HepG2 (cell line): Measurements from ENCODE around the gene RANBP3. TPM values are rescaled to one million over a fixed set of nuclear protein-coding genes. Genes with fewer than 3 reads are reported as not detected.

Experiments
- ARHGAP35 ChIP-seq: sonication (generic); formaldehyde crosslinking; IDR thresholded peaks from 2 replicates; pipeline ENCODE4 v1.9.0; 2022; ENCODE audit warnings: mild to moderate bottlenecking, inconsistent platforms, moderate library complexity, missing genetic modification reagents, borderline replicate concordance
- BHLHE40 ChIP-seq: IDR thresholded peaks from 2 replicates; pipeline ENCODE4 v1.6.1; 2011; ENCODE audit warnings: low read length, improper control_type of control experiment
- FOXP4 ChIP-seq: sonication (generic); formaldehyde crosslinking; IDR thresholded peaks from 2 replicates; pipeline ENCODE4 v1.4.0; 2020; ENCODE audit warnings: missing genetic modification reagents
- KIAA2018 ChIP-seq: sonication (generic); formaldehyde crosslinking; IDR thresholded peaks from 2 replicates; pipeline ENCODE4 v1.5.0; 2020; ENCODE audit warnings: mild to moderate bottlenecking, missing genetic modification reagents, borderline replicate concordance
- KLF13 ChIP-seq: sonication (generic); formaldehyde crosslinking; IDR thresholded peaks from 2 replicates; pipeline ENCODE4 v1.4.0; 2020; ENCODE audit warnings: mild to moderate bottlenecking, missing genetic modification reagents
- PLRG1 ChIP-seq: fragments of 450-650 bp; conservative IDR thresholded peaks from 2 replicates; pipeline ENCODE4 v1.6.1; 2016
- RBM22 ChIP-seq: fragments of 200-400 bp; formaldehyde crosslinking; optimal IDR thresholded peaks from 2 replicates; pipeline ENCODE3; 2017; ENCODE audit warnings: mild to moderate bottlenecking, low read length, moderate library complexity
- SIX4 ChIP-seq: sonication (generic); formaldehyde crosslinking; IDR thresholded peaks from 2 replicates; pipeline ENCODE4 v1.4.0; 2020; ENCODE audit warnings: missing genetic modification reagents
- SMARCC2 ChIP-seq: fragments of 450-650 bp; IDR thresholded peaks from 2 replicates; pipeline ENCODE4 v1.6.1; 2017; ENCODE audit warnings: antibody characterized with exemption, mild to moderate bottlenecking
- TMF1 ChIP-seq: sonication (generic); formaldehyde crosslinking; IDR thresholded peaks from 2 replicates; pipeline ENCODE4 v1.8.1; 2022; ENCODE audit warnings: low read depth, missing genetic modification reagents
- ZBTB43 ChIP-seq: sonication (generic); formaldehyde crosslinking; conservative IDR thresholded peaks from 2 replicates; pipeline ENCODE4 v1.4.0; 2020; ENCODE audit warnings: missing genetic modification reagents
- ZC3H13 ChIP-seq: sonication (generic); formaldehyde crosslinking; IDR thresholded peaks from 2 replicates; pipeline ENCODE4 v1.8.1; 2023; ENCODE audit warnings: mild to moderate bottlenecking, missing genetic modification reagents, moderate library complexity
- ZFP62 ChIP-seq: sonication (generic); formaldehyde crosslinking; IDR thresholded peaks from 2 replicates; pipeline ENCODE4 v1.4.0; 2020; ENCODE audit warnings: missing genetic modification reagents
- ZNF264 ChIP-seq: sonication (generic); formaldehyde crosslinking; IDR thresholded peaks from 2 replicates; pipeline ENCODE4 v1.4.0; 2020; ENCODE audit warnings: missing genetic modification reagents
- ZNF484 ChIP-seq: sonication (generic); formaldehyde crosslinking; IDR thresholded peaks from 2 replicates; pipeline ENCODE4 v1.5.1; 2020; ENCODE audit warnings: mild to moderate bottlenecking, low read depth, missing genetic modification reagents, borderline replicate concordance
- ZNF747 ChIP-seq: sonication (generic); formaldehyde crosslinking; IDR thresholded peaks from 2 replicates; pipeline ENCODE4 v1.8.1; 2023; ENCODE audit warnings: missing genetic modification reagents, mild to moderate bottlenecking, borderline replicate concordance
- ZSCAN22 ChIP-seq: sonication (generic); formaldehyde crosslinking; IDR thresholded peaks from 2 replicates; pipeline ENCODE4 v1.4.0; 2020; ENCODE audit warnings: mild to moderate bottlenecking, missing genetic modification reagents
- ZZZ3 ChIP-seq: sonication (generic); formaldehyde crosslinking; IDR thresholded peaks from 2 replicates; pipeline ENCODE4 v1.4.0; 2020; ENCODE audit warnings: missing genetic modification reagents, mild to moderate bottlenecking, borderline replicate concordance
- polyA plus RNA-seq, 8 experiments: library from polyadenylated mRNA; depleted of rRNA in 3 of 8; stranded (reverse) in 7 of 8; unstranded in 1 of 8; fragments of >200 nt; fragmentation: Illumina TruSeq in 4 of 8; extraction: Trizol in 4 of 8; gene quantifications; 2 replicates each; pipeline versions ENCODE4 v1.2.1 to v1.2.3, GENCODE V29; 2011 to 2016; ENCODE audit warnings: low read depth in 4 of 8, missing spikeins in 1 of 8, mixed read lengths in 1 of 8; ENCODE audit not compliant: insufficient read depth in 1 of 8
- total RNA-seq, 5 experiments: library from RNA; depleted of rRNA; stranded (reverse); fragments of >200 nt; fragmentation: Illumina TruSeq; extraction: Trizol; gene quantifications; 2 replicates each; pipeline ENCODE4 v1.2.3, GENCODE V29; 2016; ENCODE audit warnings: low read depth in 1 of 5

Gene RANBP3
- total and polyA plus RNA-seq, 2 of the 13 experiments (the other 11 are each of a cell fraction or from before 2014, with no cell fraction given) = 39.5 to 149 TPM

GRCh38 chr19:5891938-5892771 is 85.8 kb downstream of the RANBP3 start (continued):
- TF ChIP-seq TMF1 (CRISPR knock-in tag) (no peak), RBM22 (peak; percentile 60), KIAA2018 (CRISPR knock-in tag) (no peak), ARHGAP35 (CRISPR knock-in tag) (0 out of 2 replicates have a peak, but pooled peaks have one; percentile 13), ZNF264 (CRISPR knock-in tag) (no peak), BHLHE40 (no peak), SMARCC2 (no peak), FOXP4 (CRISPR knock-in tag) (no peak), ZSCAN22 (CRISPR knock-in tag) (no peak), KLF13 (CRISPR knock-in tag) (no peak), PLRG1 (no peak), ZNF484 (no peak), ZBTB43 (CRISPR knock-in tag) (0 out of 2 replicates have a peak, but pooled peaks have one; percentile 45), ZFP62 (CRISPR knock-in tag) (no peak), ZC3H13 (CRISPR knock-in tag) (peak; percentile 94), ZNF747 (CRISPR knock-in tag) (no peak), ZZZ3 (no peak), SIX4 (CRISPR knock-in tag) (no peak)
